ENCODE data around the gene TTC23.
A peak's percentile ranks its signal among the peaks of the same experiment; 100 is the strongest.

Gene TTC23, protein sequence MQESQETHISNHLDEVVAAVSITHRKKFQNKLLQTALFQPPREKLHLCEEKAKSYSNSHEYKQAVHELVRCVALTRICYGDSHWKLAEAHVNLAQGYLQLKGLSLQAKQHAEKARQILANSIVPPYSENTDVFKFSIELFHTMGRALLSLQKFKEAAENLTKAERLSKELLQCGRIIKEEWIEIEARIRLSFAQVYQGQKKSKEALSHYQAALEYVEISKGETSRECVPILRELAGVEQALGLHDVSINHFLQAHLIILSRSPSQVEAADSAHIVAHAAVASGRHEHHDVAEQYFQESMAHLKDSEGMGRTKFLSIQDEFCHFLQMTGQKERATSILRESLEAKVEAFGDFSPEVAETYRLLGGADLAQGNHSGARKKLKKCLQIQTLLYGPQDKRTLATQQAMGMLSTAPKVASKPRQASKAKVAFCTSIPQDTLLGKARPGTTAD

DNA sequence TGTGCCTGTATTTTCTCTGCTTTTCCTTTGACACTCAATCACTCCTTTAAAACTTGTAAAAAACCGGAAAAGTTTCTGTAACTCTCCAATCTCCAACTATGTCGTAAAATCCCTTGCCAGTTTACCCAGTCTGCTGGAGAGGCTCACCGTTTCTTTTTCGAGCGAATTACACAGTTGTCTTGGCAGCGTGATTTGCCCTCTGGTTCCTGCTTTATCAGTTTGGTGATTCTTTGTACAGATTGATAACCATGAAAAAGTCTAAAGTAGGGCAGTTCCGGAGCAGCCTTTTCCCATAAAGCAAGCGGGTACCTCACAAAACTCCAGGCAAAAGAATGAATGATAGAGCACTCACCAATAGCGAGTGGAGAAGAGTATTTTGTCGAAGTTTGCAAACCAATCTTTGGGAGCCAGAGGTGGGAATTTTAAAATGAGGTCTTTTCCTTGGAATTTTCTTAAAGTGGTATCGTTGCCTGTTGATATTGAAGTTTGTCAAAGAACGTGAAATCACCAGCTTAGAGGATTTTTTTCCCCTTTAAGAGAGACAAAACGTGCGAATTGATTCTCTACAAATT, at the start of gene TTC23:
Gene TTC23, minus strand, starts transcription at position 312 of the 572 bp plus-strand sequence. CDS start 20,869 bp downstream, outside the sequence.
- DNase-seq = peak; percentile 57

DNA sequence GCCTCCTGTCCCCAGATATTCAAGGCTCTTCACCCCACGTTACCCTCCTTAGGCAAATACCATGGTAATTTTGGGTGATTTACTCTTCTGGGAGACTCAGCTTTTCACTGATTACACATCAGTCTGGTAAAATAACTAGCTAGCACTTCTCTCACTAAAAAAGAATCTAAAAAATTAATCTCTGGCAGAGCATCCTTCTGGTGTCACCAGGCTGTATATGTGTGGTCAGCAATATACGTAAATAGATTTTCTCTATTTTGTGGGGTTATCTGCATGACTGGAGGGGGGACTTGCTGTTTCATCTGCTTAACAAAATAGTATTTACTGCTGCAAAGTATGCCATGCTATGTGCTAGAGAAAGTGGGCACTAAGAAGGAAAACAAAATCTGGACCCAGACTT, 47.0 kb upstream of the TTC23 start:
- DNase-seq = no peak

DNA sequence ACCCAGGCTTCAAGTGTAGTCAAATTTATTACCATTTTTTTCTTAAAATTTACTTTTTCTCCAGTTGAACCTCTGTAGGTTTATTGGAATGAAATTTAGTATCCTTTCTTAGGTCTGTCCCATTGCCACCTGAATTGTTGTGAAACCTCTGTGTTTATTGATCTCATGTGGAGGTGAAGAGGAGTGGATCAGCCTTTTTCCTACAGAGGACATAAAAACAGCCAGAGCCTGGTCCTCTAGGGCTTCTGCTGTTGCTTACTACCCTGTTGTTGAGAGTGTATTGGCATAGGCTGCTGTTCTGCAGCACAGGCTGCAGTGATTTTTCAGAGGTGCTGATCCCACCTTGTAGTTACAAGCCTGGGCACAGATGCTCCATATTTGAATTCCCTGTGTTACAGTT, 46.5 kb upstream of the TTC23 start:
- no peak for DNase-seq

DNA sequence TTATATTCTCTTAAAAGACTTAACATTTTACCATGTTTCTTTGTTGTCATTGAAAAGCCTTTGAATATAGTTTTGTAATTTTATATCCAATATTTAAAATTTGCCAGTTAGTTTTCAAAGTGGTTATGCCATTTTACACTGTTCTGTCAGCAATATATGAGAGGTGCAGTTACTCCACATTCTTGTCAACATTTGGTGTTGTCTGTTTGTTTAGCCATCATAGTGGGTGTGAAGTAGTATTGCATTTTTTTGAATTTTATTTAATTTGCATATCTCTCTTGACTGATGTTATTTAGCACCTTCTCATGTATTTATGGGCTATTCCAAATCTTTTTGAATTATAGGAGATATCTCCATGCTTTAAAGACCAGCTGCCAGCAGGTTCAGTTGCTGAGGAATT, 42.3 kb upstream of the TTC23 start:
- no peak for DNase-seq

DNA sequence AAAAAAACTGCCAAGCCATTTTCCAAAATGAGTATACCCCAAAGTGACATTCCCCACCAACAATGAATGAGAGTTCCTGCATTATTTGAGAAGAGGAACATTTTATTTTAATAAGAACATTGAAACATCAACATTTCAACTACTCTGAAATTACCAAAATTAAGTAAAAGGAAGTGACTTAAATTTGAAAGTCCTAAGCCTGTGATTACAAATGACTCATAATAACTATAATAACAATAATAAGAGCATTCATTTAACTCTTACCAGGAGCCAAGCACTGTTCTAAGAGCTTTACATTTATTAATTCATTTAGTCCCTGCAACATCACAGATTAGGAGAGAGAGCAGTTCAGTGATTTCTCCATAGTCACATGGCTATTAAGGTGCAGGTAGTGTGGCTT, 34.3 kb upstream of the TTC23 start:
- peak; percentile 1 for DNase-seq

DNA sequence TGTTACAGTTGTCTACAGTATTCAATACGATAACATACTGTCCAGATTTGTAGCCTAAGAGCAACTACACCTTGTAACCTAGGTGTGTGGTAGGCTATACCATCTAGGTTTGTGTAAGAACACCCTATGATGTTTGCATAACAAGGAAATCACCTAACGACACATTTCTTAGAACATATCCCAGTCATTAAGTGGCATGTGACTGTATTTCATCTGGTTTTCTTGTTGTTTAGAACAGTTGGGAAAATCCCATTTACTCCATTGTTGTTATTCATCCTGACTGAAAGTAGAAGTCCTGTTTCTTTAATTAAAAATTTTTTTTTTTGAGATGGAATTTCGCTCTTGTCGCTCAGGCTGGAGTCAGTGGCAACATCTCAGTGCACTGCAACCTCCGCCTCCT, 33.2 kb upstream of the TTC23 start:
- peak; percentile 54 for DNase-seq

DNA sequence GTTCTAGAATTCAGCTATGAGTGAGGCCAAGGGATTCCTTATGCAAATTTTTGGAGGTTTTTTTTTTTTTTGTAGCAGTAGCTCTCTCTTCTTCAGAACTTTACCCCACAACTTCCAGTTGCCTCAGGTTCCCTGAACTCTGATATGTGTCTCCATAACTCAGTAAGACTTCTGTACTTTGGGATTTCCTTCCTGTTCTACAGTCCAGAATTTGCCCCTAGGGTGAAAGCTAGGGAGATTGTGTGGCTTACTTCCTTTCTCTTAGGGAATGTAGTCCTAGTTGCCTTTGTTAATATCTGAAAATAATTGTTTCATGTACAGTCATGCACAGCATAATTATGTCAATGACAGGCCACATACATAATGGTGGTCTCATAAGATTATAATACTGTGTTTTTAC, 32.7 kb upstream of the TTC23 start:
- no peak for DNase-seq

DNA sequence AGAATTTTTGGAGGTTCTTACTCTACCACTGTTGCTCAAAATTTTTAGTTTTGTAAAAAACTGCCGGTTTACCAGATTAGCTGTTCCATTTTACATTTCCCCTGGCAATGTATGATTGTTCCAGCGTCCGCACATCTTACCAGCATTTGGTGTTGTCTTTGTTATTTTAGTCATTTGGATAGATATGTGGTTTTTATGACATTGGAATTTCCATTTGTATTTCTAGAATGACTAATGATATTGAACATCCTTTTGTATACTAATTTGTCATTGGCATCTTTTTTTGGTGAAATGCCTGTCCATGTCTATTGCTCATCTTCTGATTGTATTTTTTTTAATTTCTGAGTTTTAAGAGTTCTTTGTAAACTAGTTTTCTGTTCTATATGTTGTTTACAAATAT, 30.4 kb upstream of the TTC23 start:
- DNase-seq = no peak

DNA sequence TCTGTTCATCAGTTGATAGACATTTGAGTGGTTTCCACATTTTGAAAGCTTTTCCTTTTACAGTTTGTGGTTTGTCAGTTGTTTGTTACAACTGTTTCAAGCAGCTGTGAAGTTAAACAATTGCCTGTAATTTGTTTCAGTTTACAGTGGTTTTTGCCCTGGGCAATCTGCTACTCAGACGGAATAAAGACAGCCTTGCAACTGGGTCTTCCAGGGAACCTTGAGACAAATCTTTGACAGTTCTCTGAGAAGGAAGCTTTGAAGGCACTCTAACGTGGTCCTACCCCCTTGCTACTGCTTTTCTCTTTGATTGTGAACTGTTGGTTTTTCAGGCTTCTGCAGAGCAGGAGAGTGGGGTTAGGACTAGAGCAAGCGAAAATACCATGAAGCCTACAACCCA, 29.9 kb upstream of the TTC23 start:
- no peak for DNase-seq

DNA sequence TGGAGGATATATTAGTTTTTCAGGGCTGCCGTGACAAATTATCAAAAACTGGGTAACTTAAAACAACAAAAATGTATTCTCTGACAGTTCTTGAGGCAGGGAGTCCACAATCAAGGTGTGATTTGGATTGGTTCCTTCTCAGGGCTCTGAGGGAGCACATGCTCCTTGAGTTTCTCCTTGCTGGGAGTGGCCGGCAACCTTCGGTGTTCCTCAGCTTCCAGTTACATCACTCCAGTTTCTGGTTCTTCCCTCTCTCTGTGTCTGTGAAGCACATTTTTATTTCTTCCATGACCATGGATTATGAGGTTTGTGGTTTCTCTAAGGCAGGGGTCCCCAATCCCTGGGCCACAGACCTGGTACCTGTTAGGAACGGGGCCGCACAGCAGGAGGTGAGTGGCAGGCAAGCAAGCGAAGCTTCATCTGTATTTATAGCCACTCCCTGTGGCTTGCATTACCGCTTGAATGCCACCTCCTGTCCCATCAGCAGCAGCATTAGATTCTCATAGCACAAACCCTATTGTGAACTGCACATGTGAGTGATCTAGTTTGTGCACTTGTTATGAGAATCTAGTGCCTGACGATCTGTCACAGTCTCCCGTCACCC, 26.2 kb upstream of the TTC23 start:
- DNase-seq = no peak

DNA sequence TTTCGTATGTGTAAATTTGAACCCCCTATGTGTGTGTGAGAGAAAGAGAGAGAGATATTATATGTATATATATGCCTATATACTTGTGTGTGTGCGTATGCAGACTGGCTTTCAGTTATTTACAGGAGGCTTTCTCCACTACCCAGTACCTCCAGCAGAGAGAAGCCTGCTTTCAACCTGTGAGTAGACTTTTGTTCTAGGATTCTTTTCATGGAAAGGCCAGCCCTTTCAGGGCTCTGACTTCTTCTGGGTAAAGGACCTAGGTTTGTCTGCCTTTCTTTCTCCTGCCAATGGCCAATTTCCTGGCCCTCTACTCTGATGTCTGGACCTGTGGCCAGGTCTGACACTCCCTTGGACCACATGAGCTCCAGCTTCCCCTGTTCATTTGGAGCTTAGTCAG, 25.7 kb upstream of the TTC23 start:
- no peak for DNase-seq

DNA sequence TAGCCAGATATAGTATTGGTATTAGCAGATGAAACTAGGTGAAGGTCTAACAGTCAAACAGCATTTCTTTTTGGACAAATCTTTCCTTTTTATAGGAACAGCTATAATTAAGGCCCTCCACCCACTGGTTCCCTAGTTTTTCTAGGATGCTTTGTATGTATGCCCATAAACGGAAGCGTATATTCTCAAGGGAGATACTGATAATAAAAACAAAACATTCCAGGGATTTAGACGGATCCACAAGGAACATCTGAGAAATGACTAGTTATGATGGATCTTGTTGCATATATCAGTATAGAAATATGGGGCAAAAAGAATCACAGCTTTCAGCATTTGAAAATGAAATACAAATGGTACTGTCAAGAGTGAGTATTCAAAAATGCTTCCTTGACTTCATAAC, 24.4 kb upstream of the TTC23 start:
- DNase-seq = no peak

DNA sequence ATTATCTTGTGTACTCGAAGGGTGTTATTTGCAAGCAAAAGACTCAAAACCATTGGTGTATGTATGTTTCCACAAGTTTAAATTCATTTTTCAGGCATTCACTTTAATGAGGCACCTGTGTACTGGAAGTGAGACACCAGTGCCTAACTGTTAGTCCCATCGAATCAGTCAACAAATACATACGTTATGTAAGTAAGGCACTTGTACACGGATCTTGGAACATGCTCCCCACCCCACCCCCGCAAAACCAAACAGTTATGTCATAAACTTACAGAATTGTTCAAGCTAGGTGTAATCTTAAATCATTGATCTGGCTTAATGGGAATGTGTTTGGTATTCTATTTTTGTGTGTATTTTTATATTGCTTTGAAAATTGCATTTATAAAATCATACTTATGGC, 19.1 kb upstream of the TTC23 start:
- DNase-seq = no peak

DNA sequence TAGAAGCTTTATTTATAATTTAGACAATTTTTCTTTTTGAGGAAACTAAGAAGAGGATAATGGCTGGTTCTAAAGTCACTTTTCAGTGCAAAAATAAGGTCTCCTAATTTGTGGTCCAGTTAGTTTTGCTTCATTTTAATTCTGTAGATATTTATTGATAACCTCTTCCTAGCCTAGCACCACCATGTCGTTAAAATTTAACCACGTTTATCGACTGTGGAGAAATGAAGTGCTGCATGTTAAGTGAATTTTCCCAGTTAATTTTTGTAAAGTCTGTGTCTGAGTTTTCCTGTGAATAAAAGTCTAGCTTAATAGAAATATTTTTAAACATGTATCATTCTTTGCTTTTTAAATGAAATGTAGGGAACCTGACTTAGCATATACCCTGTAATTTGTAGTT, 18.6 kb upstream of the TTC23 start:
- DNase-seq = no peak

DNA sequence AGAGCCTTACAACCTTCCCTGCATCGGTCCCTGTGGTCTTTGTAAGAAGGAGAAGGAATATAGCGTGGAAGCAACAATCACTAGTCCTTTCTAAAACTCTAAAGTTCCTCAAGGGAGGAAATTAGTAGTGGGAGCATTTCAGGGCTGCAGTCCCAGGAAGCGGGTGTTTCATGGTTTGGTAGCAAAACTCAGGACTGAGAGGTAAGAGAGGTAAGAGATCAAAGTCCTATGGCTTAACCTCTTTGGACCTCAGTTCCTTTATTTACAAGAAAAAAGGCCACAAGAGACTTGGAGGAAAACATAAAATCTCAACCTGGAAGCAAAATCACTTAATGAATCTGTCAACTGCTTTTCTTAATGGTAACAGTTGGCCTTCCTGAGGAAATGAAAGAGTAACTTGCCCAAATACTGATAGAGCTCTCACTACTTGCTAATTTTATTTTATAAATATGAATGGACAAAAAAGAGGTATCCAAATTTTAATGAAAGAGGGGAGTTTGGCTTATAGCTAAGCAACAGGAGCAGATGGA, 16.2 kb upstream of the TTC23 start:
- DNase-seq = no peak

DNA sequence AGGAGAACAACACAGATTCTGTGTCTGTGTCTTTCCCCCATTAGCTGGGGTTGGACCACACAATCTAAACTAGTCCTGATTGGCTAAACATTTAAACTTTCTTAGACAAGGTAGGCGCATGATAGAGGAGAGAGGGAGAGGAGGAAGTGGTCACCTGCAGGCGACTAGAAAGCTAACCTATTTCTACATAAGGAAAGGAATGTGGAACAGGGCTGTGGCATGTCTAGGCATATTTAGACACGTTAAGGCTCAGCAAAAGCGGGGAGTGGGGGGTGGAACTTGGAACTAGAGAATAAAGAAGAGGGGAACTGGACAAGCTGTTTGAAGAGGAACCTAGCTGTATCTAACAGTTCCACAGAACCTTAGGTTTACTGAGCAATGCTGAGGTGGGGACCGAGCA, 14.7 kb upstream of the TTC23 start:
- no peak for DNase-seq

DNA sequence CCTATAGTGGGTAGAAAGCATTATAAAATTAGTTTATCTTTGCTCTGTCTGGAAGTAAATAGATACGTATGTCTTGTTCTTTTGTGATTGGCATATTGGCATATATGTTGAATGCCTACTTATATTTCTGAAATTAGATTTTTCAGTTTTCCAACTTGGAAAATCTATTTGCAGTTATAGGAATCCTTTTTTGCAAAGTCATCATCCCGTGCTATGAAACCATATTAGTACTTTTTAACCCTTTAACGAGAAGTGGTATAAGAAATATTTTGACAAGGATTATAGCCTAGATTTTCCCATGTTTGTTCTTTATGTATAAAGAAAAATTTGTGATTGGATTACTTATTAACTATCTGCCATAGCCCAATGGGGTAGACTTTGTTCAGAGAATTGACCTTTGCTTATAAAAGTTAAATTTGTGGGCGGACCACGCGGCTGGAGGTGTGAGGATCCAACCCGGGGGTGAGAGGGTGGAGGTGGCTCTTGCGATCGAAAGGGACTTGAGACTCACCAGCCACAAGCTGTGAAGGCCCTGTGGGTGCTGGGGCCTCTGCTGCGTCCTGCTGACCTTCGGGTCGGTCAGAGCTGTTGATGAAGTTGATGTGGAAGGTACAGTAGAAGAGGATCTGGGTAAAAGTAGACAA, 7.8 kb upstream of the TTC23 start:
- DNase-seq = no peak

DNA sequence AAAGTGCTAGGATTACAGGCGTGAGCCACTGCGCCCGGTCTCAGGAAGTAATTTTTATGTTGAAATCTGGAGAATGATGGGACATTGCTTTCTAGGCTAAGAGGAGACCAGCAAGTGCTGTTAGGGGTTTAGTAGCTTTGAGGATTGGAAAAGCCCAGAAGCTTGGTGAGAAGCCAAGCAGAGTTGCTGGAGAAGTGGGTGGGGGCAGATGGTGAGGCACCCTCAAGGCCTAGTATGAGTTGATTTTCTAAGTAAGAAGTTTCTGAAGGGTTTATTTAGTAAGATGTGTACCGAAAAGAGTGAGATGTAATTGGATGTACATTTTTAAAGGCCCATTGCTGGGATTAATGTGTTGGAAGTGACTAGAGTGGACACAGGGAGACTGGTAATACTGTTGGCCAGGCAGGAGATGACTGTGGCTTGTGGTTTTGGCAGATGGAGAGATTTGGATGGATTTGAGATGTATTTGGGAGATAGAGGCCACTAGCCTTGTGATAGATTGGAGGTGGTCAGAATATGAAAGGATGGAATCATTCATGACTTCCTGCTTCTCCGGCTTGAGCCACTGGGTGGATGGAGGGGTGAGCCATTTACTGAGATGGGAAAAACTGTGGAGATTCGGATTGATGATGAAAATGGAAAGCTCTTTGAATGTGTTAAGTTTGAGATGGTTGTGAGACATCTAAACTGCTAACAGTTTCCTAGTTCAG, 4.2 kb upstream of the TTC23 start:
- no peak for DNase-seq

DNA sequence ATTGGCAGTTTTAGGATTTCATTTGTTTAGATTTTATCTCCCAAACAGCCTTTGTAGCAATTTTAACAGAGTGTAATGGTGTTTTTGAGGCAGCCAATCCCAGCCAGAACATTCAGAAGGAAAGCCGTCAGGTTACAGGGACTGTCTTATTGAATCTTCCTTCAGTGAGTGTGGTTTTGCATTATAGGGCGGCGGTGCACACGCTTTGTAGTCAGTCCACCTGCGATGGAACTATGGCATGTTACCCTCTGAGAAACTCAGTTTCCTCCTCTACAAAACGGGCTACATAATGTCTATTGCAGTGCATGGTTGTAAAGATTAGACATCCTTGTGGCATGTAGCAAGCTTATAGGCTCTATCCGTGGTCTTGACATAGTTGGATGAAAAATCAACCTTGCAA, 2.9 kb upstream of the TTC23 start:
- DNase-seq = no peak

DNA sequence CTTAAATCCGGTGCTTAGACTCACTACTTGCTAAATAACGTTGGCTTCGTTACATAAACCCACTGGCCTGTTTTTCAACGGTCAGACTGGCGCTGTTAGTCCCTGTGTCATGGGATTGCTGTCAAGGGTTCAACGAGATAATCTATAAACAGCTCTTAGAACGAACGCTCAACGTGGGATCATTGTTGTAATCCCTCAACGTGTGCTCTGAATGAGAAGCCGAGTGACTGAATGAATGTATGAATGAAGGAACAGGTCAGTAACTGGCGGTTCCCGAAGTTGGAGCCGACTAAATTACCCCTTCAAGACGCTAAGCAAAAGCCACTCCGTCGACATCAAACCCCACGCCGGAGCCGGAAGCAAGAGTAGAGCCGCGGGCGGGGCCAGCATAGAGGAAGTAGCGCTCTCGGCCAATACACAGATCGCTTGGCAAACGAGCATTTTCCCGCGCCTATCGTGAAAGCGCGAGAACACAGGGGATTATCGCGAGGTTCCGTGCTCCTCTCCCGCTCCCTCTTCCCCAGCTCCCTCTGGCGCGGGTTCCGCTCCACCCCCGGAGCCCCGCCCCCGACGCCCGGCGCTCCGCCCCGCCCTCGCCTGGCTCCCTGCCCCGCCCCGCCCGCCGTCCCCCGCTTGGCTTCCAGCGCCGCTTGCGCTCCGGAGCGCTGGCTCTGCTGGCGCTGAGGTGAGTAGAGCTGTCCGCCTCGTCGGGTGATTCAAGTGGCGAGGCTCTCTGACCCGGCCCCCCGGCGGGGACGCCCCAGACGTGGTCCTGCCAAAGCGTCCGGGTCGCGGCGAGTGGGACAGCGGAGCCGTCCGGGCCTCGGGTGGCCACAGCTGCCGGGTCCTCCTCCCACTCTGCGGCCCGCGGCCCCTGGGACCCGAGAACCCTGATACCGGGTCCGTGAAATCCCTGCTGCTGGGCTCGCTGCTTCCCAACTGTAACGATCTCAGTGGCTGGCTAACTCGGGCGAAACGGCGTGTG, 1.8 kb upstream of the TTC23 start, which contains the start of gene LRRC28:
Gene LRRC28, plus strand, starts transcription at position 625 of the 985 bp plus-strand sequence. CDS start 4,477 bp downstream, outside the sequence.
- DNase-seq = peak; percentile 99

DNA sequence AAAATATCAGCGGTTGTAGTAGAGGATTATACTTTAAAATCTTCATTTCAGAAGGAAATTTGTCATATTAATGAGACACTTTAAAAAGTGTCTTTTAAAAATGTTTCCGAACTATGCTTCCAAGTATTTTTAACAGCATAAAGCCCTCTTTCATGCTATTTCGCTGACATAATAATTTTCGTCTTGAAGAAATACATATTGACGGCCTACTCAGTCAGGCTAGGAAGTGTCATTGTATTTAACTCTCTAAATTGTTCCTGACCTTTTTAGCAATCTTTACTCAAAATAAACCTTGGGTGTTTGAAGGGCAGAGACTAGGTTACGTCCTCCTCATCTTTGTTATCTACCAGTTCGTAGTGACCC, 1.1 kb upstream of the TTC23 start:
- no peak for DNase-seq

DNA sequence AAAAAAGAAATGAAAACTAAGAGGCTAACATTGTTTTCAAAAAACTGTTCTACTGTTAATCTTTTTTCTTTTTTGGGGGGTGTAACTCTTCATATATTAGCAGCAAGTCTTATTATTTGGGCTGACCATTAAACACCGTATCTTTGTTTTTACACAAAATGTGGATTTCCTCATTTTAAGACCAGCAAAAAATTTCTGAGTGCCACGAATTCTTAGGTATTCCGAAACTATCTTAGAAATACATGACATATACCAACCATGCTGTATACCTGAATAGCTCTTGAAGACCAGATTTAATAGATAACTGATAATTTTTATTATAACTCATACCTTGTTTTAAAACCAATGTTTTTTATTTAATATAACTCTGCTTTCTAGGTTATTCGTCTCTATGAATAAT, 620 bp upstream of the TTC23 start:
- no peak for DNase-seq

Measured in suppressor macrophage treated with lipopolysaccharide for 4 hours (primary cell).